Measurements from ENCODE around the gene TMEM202.
"Not testable (repeated sequence)": the region's sequence is repeated elsewhere in the genome, so short reads cannot be mapped to it uniquely, and the experiment has no call there.

The TMEM202 gene, protein sequence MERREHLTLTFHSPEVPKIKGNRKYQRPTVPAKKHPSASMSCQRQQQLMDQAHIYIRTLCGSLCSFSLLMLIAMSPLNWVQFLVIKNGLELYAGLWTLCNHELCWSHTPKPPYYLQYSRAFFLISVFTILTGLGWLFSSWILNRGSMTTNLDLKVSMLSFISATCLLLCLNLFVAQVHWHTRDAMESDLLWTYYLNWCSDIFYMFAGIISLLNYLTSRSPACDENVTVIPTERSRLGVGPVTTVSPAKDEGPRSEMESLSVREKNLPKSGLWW

DNA sequence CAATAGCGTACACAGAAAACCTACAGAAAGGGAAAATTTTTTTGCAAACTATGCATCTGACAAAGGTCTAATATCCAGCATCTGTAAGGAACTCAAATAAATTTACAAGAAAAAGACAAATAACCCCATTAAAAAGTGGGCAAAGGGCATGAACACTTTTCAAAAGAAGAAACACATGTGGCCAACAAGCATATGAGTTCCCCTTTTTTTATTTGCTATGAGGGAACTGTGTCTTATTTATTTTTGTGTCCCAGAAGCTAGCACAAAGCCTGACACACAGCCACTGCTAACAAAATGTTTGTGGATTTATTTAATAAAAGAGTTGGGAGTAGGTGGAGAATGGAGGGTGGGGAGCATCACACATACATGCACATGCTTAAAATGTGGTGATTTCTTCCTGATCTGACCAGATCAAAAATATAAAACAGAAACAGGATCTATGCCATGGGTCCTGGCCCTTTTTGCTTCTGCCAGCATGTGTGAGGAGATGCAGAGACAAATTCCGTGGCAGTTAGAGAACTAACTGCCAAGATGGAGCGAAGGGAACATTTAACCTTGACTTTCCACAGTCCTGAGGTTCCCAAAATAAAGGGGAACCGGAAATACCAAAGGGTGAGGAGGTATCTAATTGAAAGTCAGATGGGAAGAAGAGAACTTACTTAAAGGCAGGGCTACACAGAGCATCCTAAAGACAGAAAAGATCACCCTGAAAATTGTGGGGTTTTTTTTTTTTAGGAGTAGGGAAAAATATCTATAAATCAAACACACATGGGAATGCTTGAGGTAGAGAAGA, at the start of gene TMEM202:
TSS of gene TMEM202 (plus strand) at position 510 of the 793 bp plus-strand sequence. CDS start at position 532, 22 bp downstream.
- DNase-seq (ENCODE audit: low read depth): no peak

DNA sequence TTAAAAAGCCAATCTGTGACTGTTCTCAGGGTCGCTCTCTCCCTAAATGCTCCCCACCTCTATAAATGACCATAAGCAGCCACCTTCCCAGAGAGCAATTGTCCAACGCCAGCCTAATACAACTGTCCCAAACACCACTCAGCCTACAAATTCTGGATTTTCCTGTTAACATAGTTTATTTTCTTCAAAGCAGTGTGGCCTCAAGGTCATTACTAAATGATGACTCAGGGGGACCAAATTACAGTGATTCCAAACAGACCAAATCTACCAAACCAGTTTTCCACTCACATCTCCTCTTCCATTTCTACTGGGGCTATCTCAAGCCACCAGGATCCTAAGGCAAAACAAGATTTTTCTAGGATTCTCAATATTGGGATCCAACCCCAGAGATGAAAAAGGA, 44.8 kb upstream of the TMEM202 start:
- no peak for DNase-seq (ENCODE audit: low read depth)

DNA sequence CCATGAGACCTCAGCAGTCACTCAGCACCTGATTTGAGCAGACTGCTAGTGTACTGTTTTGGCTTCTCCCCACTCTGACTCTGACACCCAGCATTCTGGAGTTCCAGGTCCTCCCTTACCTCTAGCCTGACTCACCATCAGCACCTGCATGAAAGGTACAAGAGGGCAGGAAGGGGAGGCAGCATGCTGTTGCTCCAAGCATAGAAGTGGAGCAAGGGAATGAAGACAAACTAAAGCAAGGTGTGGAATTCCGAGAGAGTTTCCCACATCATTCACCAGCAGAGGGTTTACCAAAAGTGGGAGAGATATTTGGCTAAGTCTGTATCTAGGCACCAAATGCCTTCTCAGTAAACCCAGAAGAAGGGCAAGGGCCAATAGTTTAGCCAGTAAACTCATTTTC, 43.6 kb upstream of the TMEM202 start:
- no peak for DNase-seq (ENCODE audit: low read depth)

DNA sequence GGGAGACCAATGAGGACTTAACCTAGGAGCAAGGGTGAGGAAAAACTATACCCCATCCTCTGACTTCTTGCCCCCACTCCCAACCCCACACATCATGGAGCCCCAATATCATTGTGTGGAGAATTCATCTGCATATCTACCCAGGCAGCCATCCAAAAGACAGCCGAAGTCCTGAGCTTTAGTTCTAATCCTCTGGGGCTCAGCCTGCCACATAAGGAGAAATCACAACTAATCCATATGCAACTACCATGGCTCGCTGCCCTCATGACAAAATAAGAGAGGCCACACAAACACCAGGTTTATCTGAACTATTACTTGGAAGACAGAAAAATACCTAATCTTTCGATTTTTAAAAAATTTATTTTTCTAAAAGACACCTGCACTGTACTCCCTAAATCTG, 40.0 kb upstream of the TMEM202 start:
- DNase-seq (ENCODE audit: low read depth): no peak

DNA sequence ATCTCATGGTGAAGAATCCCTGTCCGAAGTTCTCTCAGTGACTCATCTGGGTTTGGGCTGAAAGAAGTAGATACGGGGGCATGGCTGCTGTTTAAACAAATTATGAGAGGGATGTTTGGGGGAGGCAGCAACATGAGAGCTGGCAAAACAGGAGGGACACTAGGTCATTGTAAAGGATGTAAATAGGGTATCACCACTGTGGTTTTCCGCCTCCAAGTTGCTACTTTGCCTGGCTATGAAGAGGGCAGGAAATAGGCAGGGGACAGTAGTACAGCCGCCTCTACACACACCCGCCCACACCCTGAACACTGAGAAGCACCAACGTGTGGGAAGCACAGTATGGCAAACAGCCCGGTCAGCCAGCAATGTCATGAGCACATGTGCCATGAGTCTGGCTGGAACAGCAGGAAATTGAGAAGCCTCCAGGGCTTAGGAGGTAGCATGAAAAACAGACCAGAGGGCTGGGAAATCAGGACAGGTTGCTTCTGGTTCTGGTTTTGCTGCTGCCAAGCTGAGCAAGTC, 39.4 kb upstream of the TMEM202 start:
- DNase-seq (ENCODE audit: low read depth): peak; percentile 81

DNA sequence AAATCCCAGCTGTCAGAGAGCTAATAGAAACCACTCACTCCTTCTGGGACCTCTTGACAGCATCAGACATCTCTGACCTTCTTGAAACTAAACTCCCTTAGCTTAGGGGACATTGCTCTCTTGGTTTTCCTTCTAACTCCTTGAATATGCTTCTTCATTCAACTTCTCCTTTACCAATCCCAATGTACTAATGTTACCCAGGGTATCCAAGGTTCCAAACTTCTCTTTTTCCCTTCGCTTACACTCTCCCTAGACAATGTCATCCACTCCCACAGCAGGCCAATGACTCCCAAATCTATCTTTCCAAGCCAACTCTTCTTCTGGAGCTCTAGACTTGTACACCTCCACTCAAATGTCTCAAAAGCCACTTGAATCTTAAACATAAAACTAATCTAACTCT, 36.9 kb upstream of the TMEM202 start:
- DNase-seq (ENCODE audit: low read depth): no peak

DNA sequence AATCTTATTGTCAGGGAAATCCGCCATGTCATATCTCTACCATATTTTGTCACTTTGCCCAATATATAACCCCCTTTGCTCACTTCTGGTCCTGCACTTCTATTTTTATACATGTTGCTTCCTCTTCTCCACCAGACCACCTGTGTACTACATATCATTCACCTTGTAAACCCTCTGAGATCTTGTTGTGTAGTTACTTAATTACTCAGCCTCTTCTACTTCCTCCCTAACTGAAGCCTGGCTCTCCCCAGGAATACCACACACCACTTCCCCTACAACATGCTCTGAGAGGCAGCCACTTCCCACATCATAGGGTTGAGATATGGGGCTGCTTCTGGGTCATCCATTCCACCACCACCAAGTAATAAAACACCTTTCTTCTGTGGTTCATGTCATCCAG, 32.3 kb upstream of the TMEM202 start:
- no peak for DNase-seq (ENCODE audit: low read depth)

DNA sequence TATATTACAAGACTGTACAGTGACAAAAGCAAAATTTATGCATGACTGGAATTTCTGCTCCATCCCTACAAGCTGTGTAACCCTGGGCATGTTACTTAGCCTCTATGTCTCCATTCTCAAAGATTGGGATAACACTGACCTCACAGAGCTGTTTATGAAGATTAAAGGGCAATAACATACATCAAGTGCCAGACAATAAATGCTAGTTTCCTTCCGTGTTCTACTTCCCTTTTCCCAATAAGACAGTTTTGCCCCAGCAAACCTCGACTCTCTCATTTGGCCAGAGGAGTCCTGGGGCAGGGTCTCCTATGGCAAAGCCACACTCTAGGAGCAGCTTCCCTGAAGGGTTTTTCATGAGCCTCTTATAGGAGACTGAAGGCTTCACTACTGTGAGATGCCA, 29.8 kb upstream of the TMEM202 start:
- DNase-seq (ENCODE audit: low read depth): no peak

DNA sequence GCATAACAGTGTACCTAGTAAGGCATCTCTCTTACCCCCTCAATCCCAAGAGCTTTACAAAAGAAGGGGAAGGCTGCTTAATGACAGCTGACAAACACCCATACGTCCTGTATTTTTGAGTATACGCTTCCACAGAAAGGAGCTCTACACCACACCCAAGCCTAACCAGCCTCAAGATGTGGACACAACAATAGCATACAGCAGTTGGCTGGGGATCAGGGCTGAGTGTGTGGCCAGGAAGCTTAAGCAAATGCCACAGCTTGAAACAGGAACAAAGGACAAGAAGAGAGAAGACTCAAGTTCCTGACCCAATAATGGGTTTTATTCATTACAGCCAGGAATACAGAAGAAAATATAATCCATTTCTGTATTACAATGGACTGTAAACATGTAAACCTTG, 29.2 kb upstream of the TMEM202 start:
- no peak for DNase-seq (ENCODE audit: low read depth)

DNA sequence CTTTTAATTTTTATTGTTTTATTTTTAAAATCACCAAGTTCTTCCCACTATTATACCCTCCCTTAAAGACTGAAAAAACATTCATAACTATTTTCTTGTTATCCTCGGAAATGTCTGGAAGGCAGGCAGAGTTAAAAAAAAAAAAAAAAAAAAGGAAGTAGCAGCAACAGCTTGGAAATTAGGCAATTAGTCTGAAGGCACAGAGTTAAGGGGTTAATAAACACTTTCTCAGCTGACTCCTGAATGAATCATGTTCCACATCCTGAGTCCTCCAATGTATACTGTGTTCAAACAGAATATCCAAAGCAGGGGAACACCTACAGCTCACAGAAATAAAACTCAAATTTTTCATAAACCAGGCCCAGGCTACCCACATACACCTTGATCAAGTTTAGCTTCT, 28.1 kb upstream of the TMEM202 start:
- no peak for DNase-seq (ENCODE audit: low read depth)

DNA sequence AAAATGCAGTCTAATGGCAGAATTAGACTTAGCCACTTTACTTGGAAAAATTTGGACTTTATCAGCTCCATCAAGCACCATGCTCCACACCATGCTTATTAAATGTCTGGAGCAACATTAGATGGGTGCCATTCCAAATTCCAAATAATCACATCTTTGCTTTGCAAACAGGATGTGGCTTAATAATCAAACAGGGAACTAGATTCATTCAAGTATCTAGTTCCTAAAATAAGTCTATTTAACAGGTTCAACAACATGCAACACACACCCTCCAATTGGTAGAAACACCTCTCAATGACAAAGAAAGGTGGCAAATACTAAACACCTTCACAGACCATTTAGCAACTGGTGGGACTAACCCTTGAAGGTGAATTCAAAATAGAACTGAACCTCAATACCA, 25.7 kb upstream of the TMEM202 start:
- DNase-seq (ENCODE audit: low read depth): no peak

DNA sequence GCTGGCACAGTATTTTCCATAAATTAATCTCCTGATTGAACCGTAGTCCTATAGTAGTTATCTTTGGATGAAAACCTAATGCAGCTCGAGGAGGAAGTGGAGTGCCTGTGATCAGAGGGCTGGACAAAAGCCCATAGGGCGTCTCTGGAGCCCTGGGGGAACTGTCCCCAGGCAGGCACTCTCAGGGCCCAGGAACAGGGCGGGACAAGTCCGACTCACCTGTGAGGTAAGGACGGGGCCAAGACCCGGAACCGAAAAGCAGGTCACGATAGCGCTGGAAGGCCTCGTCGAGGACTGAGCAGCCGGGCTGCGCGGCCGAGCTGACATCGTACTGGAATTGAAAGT, 22.6 kb upstream of the TMEM202 start:
- no peak for DNase-seq (ENCODE audit: low read depth)

DNA sequence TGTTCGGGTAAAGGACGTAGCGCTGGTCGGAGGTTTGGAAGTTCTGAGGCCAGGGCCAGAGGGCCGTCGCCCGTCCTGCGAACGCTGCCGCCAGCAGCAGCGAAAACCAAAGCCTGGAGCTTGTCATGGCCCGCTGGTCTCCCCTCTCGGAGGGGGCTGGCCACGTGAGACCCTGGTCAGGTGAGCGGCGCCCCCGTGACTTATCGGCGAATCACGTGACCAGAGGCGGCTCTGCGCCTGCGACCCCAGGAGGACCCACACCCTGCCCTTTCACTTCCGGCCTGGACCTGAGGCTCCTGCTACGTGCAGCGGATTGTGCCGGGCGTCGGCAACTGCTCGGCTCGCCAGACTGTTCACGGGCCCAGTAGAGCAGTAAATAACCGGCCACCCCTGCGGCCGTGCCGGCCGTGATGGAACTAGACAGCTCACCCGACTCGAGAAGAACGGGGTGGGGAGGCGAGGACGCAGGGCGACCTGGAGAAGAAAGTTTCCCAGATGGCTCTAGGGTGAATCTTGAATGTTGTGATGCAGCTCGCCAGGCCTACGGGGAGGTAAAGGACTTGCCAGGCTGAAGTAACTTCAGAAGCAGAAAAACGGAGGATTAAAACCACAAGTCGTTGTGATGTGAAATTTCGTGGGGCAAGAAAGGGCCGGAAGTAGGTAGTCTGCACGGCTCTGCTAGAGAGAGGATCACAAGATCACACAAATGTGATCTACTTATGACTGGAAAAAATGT, 22.1 kb upstream of the TMEM202 start, which contains the start of gene HEXA:
TSS of gene HEXA (minus strand) at position 169 of the 736 bp plus-strand sequence. CDS start at position 127, 42 bp downstream.
- peak; percentile 82 for DNase-seq (ENCODE audit: low read depth)

DNA sequence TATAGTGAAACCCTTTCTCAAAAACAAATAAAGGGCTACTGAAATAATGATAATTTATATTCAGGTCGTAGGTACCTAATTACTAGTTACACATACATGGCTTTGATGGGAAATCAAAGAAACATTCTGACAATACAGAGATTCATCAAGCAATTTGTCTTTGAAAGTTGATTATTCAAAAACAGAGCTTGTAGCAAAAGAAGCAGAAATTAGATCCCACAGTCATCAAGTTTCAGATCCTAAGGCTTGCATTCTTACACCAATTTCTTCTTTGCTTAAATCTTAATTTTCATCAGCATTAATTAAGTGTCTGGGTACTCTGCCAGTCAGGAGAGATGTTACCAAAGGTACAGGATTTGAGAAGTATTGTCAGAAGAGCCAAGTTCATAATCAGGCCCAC, 20.8 kb upstream of the TMEM202 start:
- DNase-seq (ENCODE audit: low read depth): no peak

DNA sequence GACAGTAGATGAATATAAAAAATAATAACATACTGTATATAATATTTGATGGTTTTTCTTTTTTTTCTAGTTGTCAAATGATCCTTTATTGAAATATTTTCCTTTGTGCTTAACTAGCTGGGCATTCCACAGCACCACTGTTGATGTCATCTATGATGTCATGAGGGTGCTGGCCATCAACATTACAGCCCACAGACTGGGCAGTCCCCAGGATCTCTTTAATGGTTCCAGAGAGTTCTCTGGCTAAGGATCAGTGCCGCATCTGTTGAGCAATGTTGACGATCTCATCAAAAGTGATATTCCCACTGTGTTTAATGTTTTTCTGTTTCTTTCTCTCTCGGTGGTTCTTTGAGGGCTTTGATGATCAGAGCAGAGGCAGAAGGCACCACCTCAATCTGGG, 19.0 kb upstream of the TMEM202 start:
- not testable (repeated sequence) for DNase-seq (ENCODE audit: low read depth)

DNA sequence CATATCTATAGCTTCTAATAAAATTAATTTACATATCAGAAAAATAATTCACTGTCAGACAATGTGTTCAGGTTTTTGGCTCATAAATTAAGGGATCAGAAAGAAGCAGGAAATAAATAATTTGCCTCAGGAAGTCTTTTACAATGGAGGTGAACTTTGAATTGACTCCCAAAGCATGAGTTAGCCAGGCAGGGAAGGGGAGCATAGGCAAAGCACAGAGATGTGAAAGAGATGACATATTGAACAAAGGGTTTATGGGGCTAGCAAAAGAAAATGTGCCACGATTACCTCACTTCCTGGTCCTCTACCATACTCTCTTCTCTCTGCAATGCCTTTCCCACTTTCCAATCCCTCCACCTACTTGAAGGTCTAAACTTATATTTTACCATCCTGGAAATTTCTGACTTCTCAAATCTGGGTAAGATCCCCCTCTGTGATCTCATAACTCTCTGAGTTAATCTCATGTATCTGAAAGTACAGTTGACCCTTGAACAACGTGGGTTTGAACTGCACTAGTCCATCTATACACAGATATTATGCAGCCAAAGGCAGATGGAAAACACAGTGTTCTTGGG, 18.2 kb upstream of the TMEM202 start:
- no peak for DNase-seq (ENCODE audit: low read depth)

DNA sequence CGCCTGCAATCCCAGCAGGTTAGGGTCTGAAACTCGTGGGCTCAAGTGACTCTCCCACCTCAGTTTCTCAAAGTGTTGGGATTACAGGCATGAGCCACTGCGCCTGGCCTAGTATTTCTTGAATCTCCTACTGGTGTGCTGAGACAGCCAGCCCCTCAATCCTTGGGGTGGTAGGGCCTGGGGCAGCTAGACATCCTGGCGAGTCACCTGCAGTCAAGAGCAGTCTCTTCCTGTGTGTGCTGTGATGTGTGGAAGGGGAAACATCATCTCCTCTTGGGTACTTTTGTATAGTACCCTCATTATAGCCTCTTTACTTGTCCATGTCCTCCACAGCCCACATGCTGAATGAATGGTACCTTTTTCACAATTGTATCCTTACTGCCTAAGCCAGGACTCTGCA, 17.4 kb upstream of the TMEM202 start:
- no peak for DNase-seq (ENCODE audit: low read depth)

DNA sequence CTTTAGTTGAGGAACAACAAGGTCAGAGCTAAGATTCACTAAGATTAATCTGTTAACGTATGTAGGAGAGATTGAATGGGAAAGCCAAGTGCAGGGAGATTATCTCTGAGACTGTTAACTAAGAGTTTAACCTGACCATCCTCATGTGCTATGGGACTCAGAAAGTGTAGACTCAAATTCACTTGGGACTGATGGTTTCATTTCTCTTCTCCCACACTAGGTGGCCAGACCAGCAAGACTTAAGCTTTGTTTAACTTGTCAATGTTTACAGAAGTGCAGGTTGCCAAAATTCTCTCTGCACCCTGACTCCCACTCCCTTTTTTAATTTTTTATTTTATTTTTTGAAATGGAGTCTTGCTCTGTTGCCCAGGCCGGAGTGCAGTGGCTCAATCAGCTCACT, 16.0 kb upstream of the TMEM202 start:
- no peak for DNase-seq (ENCODE audit: low read depth)

DNA sequence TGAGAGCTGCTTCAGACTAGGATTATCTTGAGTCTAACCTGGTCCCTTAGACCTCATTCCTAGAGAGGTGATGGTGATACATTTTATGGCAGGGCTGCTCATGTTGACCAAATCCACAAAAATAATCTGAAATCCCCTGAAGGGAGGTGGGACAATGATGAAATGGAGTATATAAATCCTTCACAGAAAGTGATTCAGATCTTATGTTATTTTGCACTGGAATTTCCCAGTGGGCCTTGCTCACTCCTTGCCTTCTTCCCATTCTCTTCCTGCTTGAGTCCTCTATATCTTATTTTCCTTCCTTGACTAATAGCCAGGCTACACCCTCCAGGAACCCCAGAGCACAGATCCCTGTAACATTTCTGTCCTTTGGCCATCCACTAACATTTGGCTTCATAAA, 10.4 kb upstream of the TMEM202 start:
- no peak for DNase-seq (ENCODE audit: low read depth)

DNA sequence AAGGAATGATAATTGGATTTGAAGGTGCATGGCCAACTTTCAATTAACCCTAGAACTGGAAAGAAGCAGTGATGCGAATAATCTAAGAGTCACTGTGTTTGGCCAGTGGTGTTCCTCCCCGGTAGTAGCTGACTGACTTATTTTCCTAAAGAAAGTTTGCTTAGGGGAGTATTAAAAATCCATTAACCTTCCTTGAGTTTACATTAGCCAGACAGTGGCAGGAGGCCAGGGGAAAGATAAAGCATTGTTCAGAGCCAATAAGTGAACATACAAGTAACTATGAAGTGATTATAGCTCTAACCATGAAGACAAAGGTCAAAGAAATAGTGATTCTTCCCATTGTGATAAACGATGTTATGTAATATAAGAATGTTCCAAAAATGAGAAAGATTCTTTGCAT, 8.9 kb upstream of the TMEM202 start:
- DNase-seq (ENCODE audit: low read depth): no peak

DNA sequence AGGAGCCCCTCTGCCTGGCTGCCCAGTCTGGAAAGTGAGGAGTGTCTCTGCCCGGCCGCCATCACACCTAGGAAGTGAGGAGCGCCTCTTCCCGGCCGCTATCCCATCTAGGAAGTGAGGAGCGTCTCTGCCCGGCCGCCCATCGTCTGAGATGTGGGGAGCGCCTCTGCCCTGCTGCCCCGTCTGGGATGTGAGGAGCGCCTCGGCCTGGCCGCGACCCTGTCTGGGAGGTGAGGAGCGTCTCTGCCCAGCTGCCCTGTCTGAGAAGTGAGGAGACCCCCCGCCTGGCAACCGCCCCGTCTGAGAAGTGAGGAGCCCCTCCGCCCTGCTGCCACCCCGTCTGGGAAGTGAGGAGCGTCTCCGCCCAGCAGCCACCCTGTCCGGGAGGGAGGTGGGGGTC, 1.8 kb upstream of the TMEM202 start:
- not testable (repeated sequence) for DNase-seq (ENCODE audit: low read depth)

DNA sequence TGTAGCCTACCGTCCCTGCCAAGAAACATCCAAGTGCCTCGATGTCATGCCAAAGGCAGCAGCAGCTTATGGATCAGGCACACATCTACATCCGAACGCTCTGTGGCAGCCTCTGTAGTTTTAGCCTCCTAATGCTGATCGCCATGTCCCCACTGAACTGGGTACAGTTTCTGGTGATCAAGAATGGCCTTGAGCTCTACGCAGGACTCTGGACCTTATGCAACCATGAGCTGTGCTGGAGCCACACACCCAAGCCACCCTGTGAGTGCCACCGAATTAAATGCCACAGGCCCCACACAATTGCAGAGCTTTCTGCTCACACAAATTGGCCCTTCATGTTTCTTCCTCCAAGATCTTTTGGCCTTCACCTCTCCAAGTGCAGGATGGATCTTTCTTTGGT, 543 bp downstream of the TMEM202 start:
- DNase-seq (ENCODE audit: low read depth): no peak

Measured in stromal cell of bone marrow (primary cell).